PC-3 (cell line): ENCODE results near the gene IFNG.

ENCODE experiments used
- EZH2phosphoT487 ChIP-seq: fragments of 300-600 bp; sonication (generic); IDR thresholded peaks from 2 replicates; pipeline ENCODE4 v1.6.1; 2018; ENCODE audit warnings: mild to moderate bottlenecking, antibody characterized with exemption, low read length, borderline replicate concordance
- TF ChIP-seq, protein P1 (sequence below): fragments of 300-600 bp; sonication (generic); conservative IDR thresholded peaks from 2 replicates; pipeline ENCODE4 v1.5.1; 2017; ENCODE audit warnings: antibody characterized with exemption, low read depth, mild to moderate bottlenecking, low read length

DNA sequence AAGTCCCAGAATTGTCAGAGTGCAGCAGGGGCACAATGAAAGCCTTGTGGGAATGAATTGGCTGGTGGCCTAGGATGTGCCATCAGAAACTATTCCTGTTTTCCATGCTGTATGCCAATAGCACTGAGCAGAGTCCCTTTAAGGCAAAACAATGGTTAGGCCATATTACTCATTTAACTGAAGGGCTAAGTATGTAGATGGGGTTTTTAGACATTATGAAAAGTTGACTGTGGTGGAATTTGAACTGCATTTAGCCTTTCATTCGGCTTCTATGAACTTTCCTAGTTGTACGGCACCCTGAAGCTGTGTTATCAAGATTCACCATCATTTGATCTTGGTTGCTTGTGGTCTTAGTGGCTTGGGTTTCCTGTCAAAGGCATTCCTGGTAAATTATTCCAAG lies 41.3 kb upstream of the IFNG start:
- TF ChIP-seq EZH2phosphoT487, result no peak
- TF ChIP-seq, protein P1, sequence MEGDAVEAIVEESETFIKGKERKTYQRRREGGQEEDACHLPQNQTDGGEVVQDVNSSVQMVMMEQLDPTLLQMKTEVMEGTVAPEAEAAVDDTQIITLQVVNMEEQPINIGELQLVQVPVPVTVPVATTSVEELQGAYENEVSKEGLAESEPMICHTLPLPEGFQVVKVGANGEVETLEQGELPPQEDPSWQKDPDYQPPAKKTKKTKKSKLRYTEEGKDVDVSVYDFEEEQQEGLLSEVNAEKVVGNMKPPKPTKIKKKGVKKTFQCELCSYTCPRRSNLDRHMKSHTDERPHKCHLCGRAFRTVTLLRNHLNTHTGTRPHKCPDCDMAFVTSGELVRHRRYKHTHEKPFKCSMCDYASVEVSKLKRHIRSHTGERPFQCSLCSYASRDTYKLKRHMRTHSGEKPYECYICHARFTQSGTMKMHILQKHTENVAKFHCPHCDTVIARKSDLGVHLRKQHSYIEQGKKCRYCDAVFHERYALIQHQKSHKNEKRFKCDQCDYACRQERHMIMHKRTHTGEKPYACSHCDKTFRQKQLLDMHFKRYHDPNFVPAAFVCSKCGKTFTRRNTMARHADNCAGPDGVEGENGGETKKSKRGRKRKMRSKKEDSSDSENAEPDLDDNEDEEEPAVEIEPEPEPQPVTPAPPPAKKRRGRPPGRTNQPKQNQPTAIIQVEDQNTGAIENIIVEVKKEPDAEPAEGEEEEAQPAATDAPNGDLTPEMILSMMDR, result no peak
